ENCODE results near the gene LRMDA. TPM values are rescaled to one million over a fixed set of nuclear protein-coding genes. Genes with fewer than 3 reads are reported as not detected.

LRMDA gene
- total RNA-seq, 3 donors from 2014 or later (not counting 1 experiment from before 2014, with no cell fraction given) = 1.4 to 2.4 (median 2.1) TPM

DNA sequence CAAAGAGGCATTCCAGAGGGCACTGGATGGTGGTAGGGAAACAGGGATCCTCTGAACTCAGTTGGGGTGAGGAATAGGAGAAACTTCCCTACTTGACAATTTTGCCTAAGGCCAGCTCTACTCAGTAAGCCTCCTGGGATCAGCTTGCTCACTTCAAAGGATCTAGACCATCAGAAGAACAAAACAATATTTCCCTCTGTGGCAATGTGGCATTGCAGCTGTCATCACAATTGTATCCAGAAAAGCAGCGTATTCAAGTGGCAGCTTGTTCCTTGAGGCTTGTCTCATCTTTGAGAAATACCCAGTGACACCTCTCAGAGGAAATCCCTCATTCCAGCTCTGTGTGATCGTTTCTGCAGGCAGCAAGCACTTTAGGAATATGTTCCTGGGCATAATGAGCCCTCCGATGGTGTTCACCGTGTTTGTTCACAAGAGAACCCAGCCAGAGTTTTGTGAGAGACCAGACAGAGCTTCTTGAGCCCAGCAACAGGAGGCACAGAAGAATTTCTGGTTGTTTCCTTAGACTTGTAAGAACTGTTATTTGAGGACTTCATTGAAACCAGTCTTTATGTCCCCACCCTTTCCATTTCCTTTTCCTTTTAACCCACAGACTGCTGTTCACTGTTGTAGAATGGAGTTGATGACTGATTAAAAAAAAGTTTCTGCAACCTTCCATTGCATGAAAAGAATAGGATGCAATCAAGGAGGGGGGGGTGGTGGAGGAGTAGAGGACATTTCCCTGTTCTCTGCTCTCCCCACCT is 747.3 kb downstream of the LRMDA start:
- no peaks in the 10 kb centered on the region for H3K4me1 Mint-ChIP-seq
- no peak overlapping the region for H3K27ac ChIP-seq (ENCODE audit: low read length)
- TF ChIP-seq, protein P1, sequence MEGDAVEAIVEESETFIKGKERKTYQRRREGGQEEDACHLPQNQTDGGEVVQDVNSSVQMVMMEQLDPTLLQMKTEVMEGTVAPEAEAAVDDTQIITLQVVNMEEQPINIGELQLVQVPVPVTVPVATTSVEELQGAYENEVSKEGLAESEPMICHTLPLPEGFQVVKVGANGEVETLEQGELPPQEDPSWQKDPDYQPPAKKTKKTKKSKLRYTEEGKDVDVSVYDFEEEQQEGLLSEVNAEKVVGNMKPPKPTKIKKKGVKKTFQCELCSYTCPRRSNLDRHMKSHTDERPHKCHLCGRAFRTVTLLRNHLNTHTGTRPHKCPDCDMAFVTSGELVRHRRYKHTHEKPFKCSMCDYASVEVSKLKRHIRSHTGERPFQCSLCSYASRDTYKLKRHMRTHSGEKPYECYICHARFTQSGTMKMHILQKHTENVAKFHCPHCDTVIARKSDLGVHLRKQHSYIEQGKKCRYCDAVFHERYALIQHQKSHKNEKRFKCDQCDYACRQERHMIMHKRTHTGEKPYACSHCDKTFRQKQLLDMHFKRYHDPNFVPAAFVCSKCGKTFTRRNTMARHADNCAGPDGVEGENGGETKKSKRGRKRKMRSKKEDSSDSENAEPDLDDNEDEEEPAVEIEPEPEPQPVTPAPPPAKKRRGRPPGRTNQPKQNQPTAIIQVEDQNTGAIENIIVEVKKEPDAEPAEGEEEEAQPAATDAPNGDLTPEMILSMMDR (IDR thresholded peaks at IDR 0.05) = no peak
- H3K4me3 Mint-ChIP-seq = no peak overlapping the region
- intact Hi-C loops (cut with micrococcal nuclease) = no loop called here
- H3K27ac Mint-ChIP-seq = no peak overlapping the region
- H3K27me3 Mint-ChIP-seq (ENCODE audit: low read depth in 2 of 2) = no peaks in the 10 kb centered on the region
- ATAC-seq = no peak
- 78% methylated on average over 4 of the region's 4 CpGs for WGBS (ENCODE audit: insufficient coverage)
- no peak for DNase-seq
- H3K9me3 ChIP-seq (ENCODE audit: control insufficient read depth, insufficient read depth, low read length) = no peaks in the 10 kb centered on the region
- H3K36me3 Mint-ChIP-seq = no peaks in the 10 kb centered on the region
- H3K36me3 ChIP-seq (ENCODE audit: control insufficient read depth, insufficient read depth, low read length) = no peaks in the 10 kb centered on the region
- no peaks in the 10 kb centered on the region for H3K9me3 Mint-ChIP-seq
- H3K4me1 ChIP-seq (ENCODE audit: control insufficient read depth, insufficient read depth, low read length) = no peaks in the 10 kb centered on the region
- H3K27me3 ChIP-seq (ENCODE audit: control insufficient read depth, insufficient read depth, low read length) = no peaks in the 10 kb centered on the region
- H3K4me3 ChIP-seq (ENCODE audit: low read length) = no peak overlapping the region

DNA sequence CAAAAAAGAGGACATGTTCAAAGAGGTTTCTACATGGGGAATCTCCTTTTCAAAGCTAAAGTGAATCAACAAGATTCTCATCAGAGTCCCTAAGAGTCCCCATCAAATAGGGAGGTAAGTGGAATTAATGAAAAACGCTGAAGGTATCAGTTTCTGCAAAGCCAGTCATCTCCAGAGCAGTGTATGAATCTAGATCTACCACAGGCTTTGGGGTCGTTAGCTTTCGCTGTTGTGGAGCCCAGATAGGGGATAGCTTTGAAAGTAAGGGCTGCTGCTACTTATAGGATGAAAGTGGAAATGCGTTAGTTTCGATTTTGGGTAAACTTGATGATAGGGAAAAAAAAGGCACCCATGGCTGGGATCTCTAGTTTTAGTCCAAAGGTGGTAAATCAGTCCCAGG is 748.4 kb downstream of the LRMDA start:
- intact Hi-C loops (cut with micrococcal nuclease) = no loop called here
- no peak overlapping the region for H3K27ac Mint-ChIP-seq
- H3K27me3 Mint-ChIP-seq (ENCODE audit: low read depth in 2 of 2) = no peaks in the 10 kb centered on the region
- no peak for ATAC-seq
- no peaks in the 10 kb centered on the region for H3K9me3 Mint-ChIP-seq
- no peak for DNase-seq
- no peaks in the 10 kb centered on the region for H3K9me3 ChIP-seq (ENCODE audit: control insufficient read depth, insufficient read depth, low read length)
- no peaks in the 10 kb centered on the region for H3K36me3 ChIP-seq (ENCODE audit: control insufficient read depth, insufficient read depth, low read length)
- H3K4me1 ChIP-seq (ENCODE audit: control insufficient read depth, insufficient read depth, low read length) = no peaks in the 10 kb centered on the region
- no peaks in the 10 kb centered on the region for H3K36me3 Mint-ChIP-seq
- H3K4me3 Mint-ChIP-seq = no peak overlapping the region
- H3K27me3 ChIP-seq (ENCODE audit: control insufficient read depth, insufficient read depth, low read length) = no peaks in the 10 kb centered on the region
- no peaks in the 10 kb centered on the region for H3K4me1 Mint-ChIP-seq
- TF ChIP-seq, protein P1 (IDR thresholded peaks at IDR 0.05) = no peak
- no peak overlapping the region for H3K4me3 ChIP-seq (ENCODE audit: low read length)
- H3K27ac ChIP-seq (ENCODE audit: low read length) = no peak overlapping the region
- WGBS (ENCODE audit: insufficient coverage) = 89% methylated on average over 5 of the region's 5 CpGs

DNA sequence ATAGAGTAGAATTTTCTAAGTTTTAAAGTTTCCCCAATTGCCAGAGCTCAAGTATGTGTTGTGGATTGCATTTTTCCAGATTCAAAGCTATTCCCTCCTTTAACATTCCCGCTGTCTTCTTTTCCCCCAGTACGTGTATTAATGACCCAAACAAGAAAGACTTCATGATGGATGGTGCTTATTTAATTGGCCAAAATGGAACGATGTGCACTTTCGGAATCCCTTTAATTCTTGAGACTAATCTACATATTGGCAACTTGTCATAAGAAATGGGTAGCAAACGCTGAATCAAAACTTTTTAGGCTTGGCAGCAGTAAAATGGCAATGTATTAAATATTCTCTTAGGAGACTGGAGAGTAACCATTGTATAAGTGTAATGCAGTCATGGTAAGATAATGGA is 753.2 kb downstream of the LRMDA start:
- H3K4me3 ChIP-seq (ENCODE audit: low read length) = no peak overlapping the region
- H3K27me3 ChIP-seq (ENCODE audit: control insufficient read depth, insufficient read depth, low read length) = no peaks in the 10 kb centered on the region
- no peak overlapping the region for H3K4me3 Mint-ChIP-seq
- H3K9me3 Mint-ChIP-seq = no peaks in the 10 kb centered on the region
- H3K27ac Mint-ChIP-seq = no peak overlapping the region
- H3K36me3 ChIP-seq (ENCODE audit: control insufficient read depth, insufficient read depth, low read length) = no peaks in the 10 kb centered on the region
- H3K4me1 Mint-ChIP-seq = no peaks in the 10 kb centered on the region
- no peaks in the 10 kb centered on the region for H3K4me1 ChIP-seq (ENCODE audit: control insufficient read depth, insufficient read depth, low read length)
- H3K27me3 Mint-ChIP-seq (ENCODE audit: low read depth in 2 of 2) = no peaks in the 10 kb centered on the region
- ATAC-seq (no peak), DNase-seq (no peak)
- intact Hi-C loops (cut with micrococcal nuclease) = no loop called here
- TF ChIP-seq, protein P1 (IDR thresholded peaks at IDR 0.05) = no peak
- no peaks in the 10 kb centered on the region for H3K9me3 ChIP-seq (ENCODE audit: control insufficient read depth, insufficient read depth, low read length)
- H3K36me3 Mint-ChIP-seq = no peaks in the 10 kb centered on the region
- 78% methylated on average over 1 of the region's 5 CpGs for WGBS (ENCODE audit: insufficient coverage)
- H3K27ac ChIP-seq (ENCODE audit: low read length) = no peak overlapping the region

All from natural killer cell (primary cell).